Endothelial cell of umbilical vein (primary cell): ENCODE measurements around the gene CILP2.

Source experiments
- CTCF ChIP-seq, 2 donors: IDR thresholded peaks; 1 replicate in 1 of 2; 2 replicates in 1 of 2; pipeline ENCODE4 v1.5.1; 2011; ENCODE audit warnings: low read length in 2 of 2, mild to moderate bottlenecking in 2 of 2, moderate library complexity in 2 of 2, control low read depth in 1 of 2, inconsistent platforms in 1 of 2, low read depth in 1 of 2; ENCODE audit not compliant: insufficient read depth in 1 of 2; ENCODE audit errors: extremely low read depth in 1 of 2
- FOS ChIP-seq: IDR thresholded peaks from 2 replicates; pipeline ENCODE4 v1.6.1; 2011; ENCODE audit warnings: mild to moderate bottlenecking, low read length, moderate library complexity, borderline replicate concordance; ENCODE audit not compliant: insufficient read depth
- JUN ChIP-seq: IDR thresholded peaks from 2 replicates; pipeline ENCODE4 v1.6.1; 2011; ENCODE audit warnings: borderline replicate concordance, low read depth; ENCODE audit not compliant: insufficient read length, insufficient read depth
- MAX ChIP-seq: IDR thresholded peaks from 2 replicates; pipeline ENCODE4 v1.6.1; 2011; ENCODE audit not compliant: insufficient read depth, insufficient read length
- POLR2A ChIP-seq: IDR thresholded peaks from 2 replicates; pipeline ENCODE4 v1.6.1; 2012; ENCODE audit warnings: low read depth, mild to moderate bottlenecking, control low read depth, low read length
- POLR2AphosphoS5 ChIP-seq: IDR thresholded peaks from 2 replicates; pipeline ENCODE4 v1.6.1; 2012; ENCODE audit warnings: low read depth, mild to moderate bottlenecking, control low read depth, low read length, moderate library complexity; ENCODE audit not compliant: insufficient read depth

- TF ChIP-seq CTCF (IDR thresholded peaks at IDR 0.05; ENCODE audit: extremely low read depth in 1 of 2, insufficient read depth in 1 of 2, low read depth in 1 of 2, low read length in 2 of 2) (no peak), POLR2AphosphoS5 (no peak), FOS (no peak), MAX (no peak), JUN (no peak), POLR2A (no peak)
These were observed 2.5 kb upstream of the CILP2 start for GRCh38 chr19:19535311-19536191.
